GM18507 (cell line): ENCODE results near the gene SDC1.

ENCODE experiments used
- DNase-seq: peaks from one replicate; pipeline ENCODE4 v3.0.0; 2011; ENCODE audit warnings: low read depth; ENCODE audit not compliant: insufficient read length; ENCODE audit errors: extremely low spot score
- FAIRE-seq: peaks from 2 replicates; lab custom pipeline; 2011; peaks lifted over from hg19 to GRCh38; lab: Jason Lieb, UNC

SDC1 gene

GRCh38 chr2:20230114-20230425 lies 5.1 kb upstream of the SDC1 start:
- FAIRE-seq (no peak), DNase-seq (no peak)

GRCh38 chr2:20229322-20230113 lies 4.6 kb upstream of the SDC1 start:
- DNase-seq: no peak
- FAIRE-seq: no peak

- DNase-seq (no peak), FAIRE-seq (no peak)
Measured at GRCh38 chr2:20227894-20228505, 3.1 kb upstream of the SDC1 start.

GRCh38 chr2:20226152-20226545 lies 1.2 kb upstream of the SDC1 start:
- no peak for FAIRE-seq

GRCh38 chr2:20225294-20226151 lies 593 bp upstream of the SDC1 start:
- DNase-seq (peak; percentile 43), FAIRE-seq (peak; percentile 29)

More at GRCh38 chr2:20226152-20226545, 1.2 kb upstream of the SDC1 start:
- no peak for DNase-seq

- DNase-seq: no peak
- FAIRE-seq: no peak
Measured at GRCh38 chr2:20224164-20224715, 690 bp downstream of the SDC1 start.

- FAIRE-seq (no peak), DNase-seq (no peak)
Measured at GRCh38 chr2:20223407-20224163, 1.3 kb downstream of the SDC1 start.

- DNase-seq: no peak
Measured at GRCh38 chr2:20222769-20223406, 2.0 kb downstream of the SDC1 start.

GRCh38 chr2:20222014-20222768 lies 2.7 kb downstream of the SDC1 start:
- DNase-seq: no peak
- FAIRE-seq: peak; percentile 68

More at GRCh38 chr2:20222769-20223406, 2.0 kb downstream of the SDC1 start:
- no peak for FAIRE-seq

GRCh38 chr2:20221555-20221973 lies 3.4 kb downstream of the SDC1 start:
- FAIRE-seq: peak; percentile 36

GRCh38 chr2:20220806-20221554 lies 4.0 kb downstream of the SDC1 start:
- no peak for DNase-seq

More at GRCh38 chr2:20221555-20221973, 3.4 kb downstream of the SDC1 start:
- DNase-seq: no peak

GRCh38 chr2:20219763-20220380 lies 5.1 kb downstream of the SDC1 start:
- DNase-seq (no peak), FAIRE-seq (no peak)

More at GRCh38 chr2:20220806-20221554, 4.0 kb downstream of the SDC1 start:
- FAIRE-seq: no peak

- FAIRE-seq: no peak
- DNase-seq: no peak
Measured at GRCh38 chr2:20218331-20219320, 6.3 kb downstream of the SDC1 start.

GRCh38 chr2:20217041-20217970 lies 7.6 kb downstream of the SDC1 start:
- FAIRE-seq: no peak
- DNase-seq: no peak
